ENCODE data around the gene CDC73.

- no peak for TF ChIP-seq CTCF (optimal IDR thresholded peaks at IDR 0.05 in 1 of 3, IDR thresholded peaks at IDR 0.05 in 1 of 3, conservative IDR thresholded peaks at IDR 0.05 in 1 of 3; ENCODE audit: extremely low read depth in 1 of 3, insufficient read depth in 2 of 3, low read length in 3 of 3)
- no peak for TF ChIP-seq EZH2 (IDR thresholded peaks at IDR 0.05; ENCODE audit: low read length)
Measured at GRCh38 chr1:193115629-193116227, 6.1 kb upstream of the CDC73 start.

All from keratinocyte (primary cell).